ENCODE measurements around the gene SEPTIN7.

Gene SEPTIN7

GRCh38 chr7:35839860-35840854 is 39.3 kb downstream of the SEPTIN7 start:
- no peak for DNase-seq (ENCODE audit: extremely low read depth, insufficient read length)
- H3K36me3 ChIP-seq (ENCODE audit: control insufficient read depth, insufficient read depth, low read length), result peaks cover 5% of the 10 kb centered on the region
- no peaks in the 10 kb centered on the region for H3K27me3 ChIP-seq (replicated peaks; ENCODE audit: control insufficient read depth, insufficient read depth, low read length)
- no peak for TF ChIP-seq CTCF (IDR thresholded peaks at IDR 0.05; ENCODE audit: insufficient read depth, low read length, poor library complexity, severe bottlenecking)
- H3K4me3 ChIP-seq (replicated peaks; ENCODE audit: low read depth, low read length), result no peak overlapping the region

- TF ChIP-seq CTCF (IDR thresholded peaks at IDR 0.05; ENCODE audit: insufficient read depth, low read length, poor library complexity, severe bottlenecking), result no peak
- Histone ChIP-seq H3K4me3 (replicated peaks; ENCODE audit: low read depth, low read length) (no peak overlapping the region), H3K27me3 (replicated peaks; ENCODE audit: control insufficient read depth, insufficient read depth, low read length) (no peaks in the 10 kb centered on the region), H3K36me3 (ENCODE audit: control insufficient read depth, insufficient read depth, low read length) (peaks cover 12% of the 10 kb centered on the region)
- DNase-seq (ENCODE audit: extremely low read depth, insufficient read length), result no peak
Measured at GRCh38 chr7:35846816-35847412, 46.1 kb downstream of the SEPTIN7 start.

- Histone ChIP-seq H3K4me3 (replicated peaks; ENCODE audit: low read depth, low read length) (no peak overlapping the region), H3K36me3 (ENCODE audit: control insufficient read depth, insufficient read depth, low read length) (peaks cover 10% of the 10 kb centered on the region), H3K27me3 (replicated peaks; ENCODE audit: control insufficient read depth, insufficient read depth, low read length) (no peaks in the 10 kb centered on the region)
- TF ChIP-seq CTCF (IDR thresholded peaks at IDR 0.05; ENCODE audit: insufficient read depth, low read length, poor library complexity, severe bottlenecking), result no peak
- DNase-seq (ENCODE audit: extremely low read depth, insufficient read length), result no peak
Measured at GRCh38 chr7:35848725-35849124, 47.9 kb downstream of the SEPTIN7 start.

- Histone ChIP-seq H3K4me3 (replicated peaks; ENCODE audit: low read depth, low read length) (no peak overlapping the region), H3K27me3 (replicated peaks; ENCODE audit: control insufficient read depth, insufficient read depth, low read length) (no peaks in the 10 kb centered on the region), H3K36me3 (ENCODE audit: control insufficient read depth, insufficient read depth, low read length) (peaks cover 10% of the 10 kb centered on the region)
- no peak for TF ChIP-seq CTCF (IDR thresholded peaks at IDR 0.05; ENCODE audit: insufficient read depth, low read length, poor library complexity, severe bottlenecking)
- no peak for DNase-seq (ENCODE audit: extremely low read depth, insufficient read length)
Measured at GRCh38 chr7:35849158-35849831, 48.4 kb downstream of the SEPTIN7 start.

GRCh38 chr7:35849954-35850353 is 49.1 kb downstream of the SEPTIN7 start:
- TF ChIP-seq CTCF (IDR thresholded peaks at IDR 0.05; ENCODE audit: insufficient read depth, low read length, poor library complexity, severe bottlenecking), result no peak

More at GRCh38 chr7:35849954-35850353, 49.1 kb downstream of the SEPTIN7 start:
- no peak for DNase-seq (ENCODE audit: extremely low read depth, insufficient read length)
- no peak overlapping the region for H3K4me3 ChIP-seq (replicated peaks; ENCODE audit: low read depth, low read length)
- peaks cover 7% of the 10 kb centered on the region for H3K36me3 ChIP-seq (ENCODE audit: control insufficient read depth, insufficient read depth, low read length)
- H3K27me3 ChIP-seq (replicated peaks; ENCODE audit: control insufficient read depth, insufficient read depth, low read length), result no peaks in the 10 kb centered on the region

Data from GM06990 (cell line).